Measurements from ENCODE around the gene DAPK2. TPM values are rescaled to one million over a fixed set of nuclear protein-coding genes. Genes with fewer than 3 reads are reported as not detected.

DAPK2 gene
- total RNA-seq, 4 donors from 2014 or later = 47.4 to 105 (median 78.7) TPM

DNA sequence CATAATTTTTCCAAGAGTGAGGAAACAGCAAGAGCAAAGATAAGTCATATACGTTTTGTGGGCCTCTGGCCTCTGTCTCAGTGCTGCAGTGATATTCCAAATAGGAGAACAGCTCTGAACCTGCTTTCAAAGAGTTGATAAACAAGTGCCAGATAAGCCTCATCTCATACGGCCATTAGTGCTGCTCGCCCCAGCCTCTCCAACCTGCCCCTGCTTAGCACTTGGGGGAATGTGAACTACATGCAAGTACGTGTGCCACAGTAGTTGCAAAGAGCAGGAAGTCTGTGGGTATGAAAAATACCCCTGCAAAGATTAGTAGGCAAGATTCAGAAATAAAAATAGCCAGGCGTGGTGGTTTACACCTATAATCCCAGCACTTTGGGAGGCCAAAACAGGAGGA is 14.0 kb downstream of the DAPK2 start:
- TF ChIP-seq POLR2A (IDR thresholded peaks at IDR 0.05) = no peak
- intact Hi-C loops (cut with DNase I) = no loop called here
- DNase-seq = no peak
- no peaks in the 10 kb centered on the region for H3K27me3 ChIP-seq
- H3K4me3 ChIP-seq (replicated peaks in 1 of 3) = no peak overlapping the region
- H3K4me1 ChIP-seq = peaks cover 0 to 6% of the 10 kb centered on the region in 2 donors
- H3K9me3 ChIP-seq = no peaks in the 10 kb centered on the region
- no peak overlapping the region for H3K27ac ChIP-seq
- WGBS, 2 donors = 90 to 94% methylated on average over 5 of the region's 5 CpGs
- H3K36me3 ChIP-seq = peaks cover 0 to 3% of the 10 kb centered on the region in 2 donors

- Histone ChIP-seq H3K27me3 (no peaks in the 10 kb centered on the region), H3K27ac (no peak overlapping the region), H3K4me1 (peaks cover 8% of the 10 kb centered on the region in 2 donors), H3K36me3 (no peaks in the 10 kb centered on the region), H3K9me3 (no peaks in the 10 kb centered on the region), H3K4me3 (replicated peaks in 1 of 3) (no peak overlapping the region)
- intact Hi-C loops (cut with DNase I) = no loop called here
- TF ChIP-seq, protein P1, sequence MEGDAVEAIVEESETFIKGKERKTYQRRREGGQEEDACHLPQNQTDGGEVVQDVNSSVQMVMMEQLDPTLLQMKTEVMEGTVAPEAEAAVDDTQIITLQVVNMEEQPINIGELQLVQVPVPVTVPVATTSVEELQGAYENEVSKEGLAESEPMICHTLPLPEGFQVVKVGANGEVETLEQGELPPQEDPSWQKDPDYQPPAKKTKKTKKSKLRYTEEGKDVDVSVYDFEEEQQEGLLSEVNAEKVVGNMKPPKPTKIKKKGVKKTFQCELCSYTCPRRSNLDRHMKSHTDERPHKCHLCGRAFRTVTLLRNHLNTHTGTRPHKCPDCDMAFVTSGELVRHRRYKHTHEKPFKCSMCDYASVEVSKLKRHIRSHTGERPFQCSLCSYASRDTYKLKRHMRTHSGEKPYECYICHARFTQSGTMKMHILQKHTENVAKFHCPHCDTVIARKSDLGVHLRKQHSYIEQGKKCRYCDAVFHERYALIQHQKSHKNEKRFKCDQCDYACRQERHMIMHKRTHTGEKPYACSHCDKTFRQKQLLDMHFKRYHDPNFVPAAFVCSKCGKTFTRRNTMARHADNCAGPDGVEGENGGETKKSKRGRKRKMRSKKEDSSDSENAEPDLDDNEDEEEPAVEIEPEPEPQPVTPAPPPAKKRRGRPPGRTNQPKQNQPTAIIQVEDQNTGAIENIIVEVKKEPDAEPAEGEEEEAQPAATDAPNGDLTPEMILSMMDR (IDR thresholded peaks at IDR 0.05) = no peak
- no peak for TF ChIP-seq POLR2A (IDR thresholded peaks at IDR 0.05)
- 97 to 100% methylated on average over 4 of the region's 4 CpGs for WGBS, 2 donors
- no peak for DNase-seq
Observed at GRCh38 chr15:64030123-64030522, 16.2 kb downstream of the DAPK2 start.

GRCh38 chr15:64029633-64030032 is 16.7 kb downstream of the DAPK2 start:
- Histone ChIP-seq H3K27ac (no peak overlapping the region), H3K36me3 (no peaks in the 10 kb centered on the region), H3K4me3 (replicated peaks in 1 of 3) (no peak overlapping the region), H3K9me3 (no peaks in the 10 kb centered on the region), H3K27me3 (no peaks in the 10 kb centered on the region), H3K4me1 (peaks cover 8 to 13% of the 10 kb centered on the region in 2 donors)
- no peak for DNase-seq
- TF ChIP-seq, protein P1 (IDR thresholded peaks at IDR 0.05) = no peak
- TF ChIP-seq POLR2A (IDR thresholded peaks at IDR 0.05) = no peak
- intact Hi-C loops (cut with DNase I) = no loop called here
- WGBS, 2 donors = 90 to 95% methylated on average over 4 of the region's 4 CpGs

GRCh38 chr15:64029110-64029509 is 17.2 kb downstream of the DAPK2 start:
- H3K27ac ChIP-seq = no peak overlapping the region
- no peaks in the 10 kb centered on the region for H3K36me3 ChIP-seq
- TF ChIP-seq, protein P1 (IDR thresholded peaks at IDR 0.05) = no peak
- TF ChIP-seq POLR2A (IDR thresholded peaks at IDR 0.05) = no peak
- no peak for DNase-seq
- H3K27me3 ChIP-seq = no peaks in the 10 kb centered on the region
- 56 to 63% methylated on average over 8 of the region's 8 CpGs for WGBS, 2 donors
- intact Hi-C loops (cut with DNase I) = no loop called here
- H3K4me3 ChIP-seq (replicated peaks in 1 of 3) = no peak overlapping the region
- H3K4me1 ChIP-seq = peaks cover 8 to 18% of the 10 kb centered on the region in 2 donors
- H3K9me3 ChIP-seq = no peaks in the 10 kb centered on the region

DNA sequence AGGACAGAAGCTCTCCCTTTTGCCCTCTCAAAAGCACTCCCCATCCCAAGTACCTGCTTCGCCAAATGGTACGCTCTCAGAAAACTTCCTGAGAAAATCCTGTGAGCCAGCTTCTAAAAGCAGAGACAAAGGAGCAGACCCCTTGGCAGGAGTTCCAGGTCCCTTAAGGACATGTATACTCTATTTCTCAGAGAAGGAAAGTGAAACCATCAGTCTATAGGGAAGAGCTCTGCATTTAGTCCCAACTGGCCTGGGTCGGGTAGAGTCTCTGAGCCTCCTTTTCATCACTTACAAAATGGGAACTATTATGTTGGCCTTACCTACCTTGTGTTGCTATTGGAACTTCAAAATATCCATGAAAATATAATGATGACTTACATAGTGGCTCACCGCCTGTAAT is 19.7 kb downstream of the DAPK2 start:
- Histone ChIP-seq H3K9me3 (no peaks in the 10 kb centered on the region), H3K4me1 (peaks cover 26 to 41% of the 10 kb centered on the region in 2 donors), H3K27me3 (no peaks in the 10 kb centered on the region), H3K36me3 (no peaks in the 10 kb centered on the region), H3K4me3 (replicated peaks in 1 of 3) (no peak overlapping the region), H3K27ac (no peak overlapping the region)
- TF ChIP-seq POLR2A (IDR thresholded peaks at IDR 0.05) = no peak
- TF ChIP-seq, protein P1 (IDR thresholded peaks at IDR 0.05) = no peak
- intact Hi-C loops (cut with DNase I) = no loop called here
- no peak for DNase-seq
- 95 to 96% methylated on average over 4 of the region's 4 CpGs for WGBS, 2 donors
